GM19035 (cell line): ENCODE data around the gene FBXW2.
"Not testable (repeated sequence)": the region's sequence is repeated elsewhere in the genome, so short reads cannot be mapped to it uniquely, and the experiment has no call there.

ENCODE experiments used
- ATAC-seq: cut with Tn5 transposase; IDR thresholded peaks from one replicate; pipeline ENCODE4 v1.9.1; 2021; ENCODE audit not compliant: unreplicated experiment

FBXW2 gene

GRCh38 chr9:120792898-120793765 is at the start of gene FBXW2:
Gene FBXW2 (minus strand): TSS chr9:120793416. CDS start chr9:120788258, 5,158 bp downstream.
- ATAC-seq = peak; percentile 85

GRCh38 chr9:120841930-120842684 is 48.9 kb upstream of the FBXW2 start:
- no peak for ATAC-seq

- no peak for ATAC-seq
Observed at GRCh38 chr9:120839146-120839545, 45.9 kb upstream of the FBXW2 start.

GRCh38 chr9:120837921-120838320 is 44.7 kb upstream of the FBXW2 start:
- ATAC-seq = no peak

- ATAC-seq = no peak
Observed at GRCh38 chr9:120833325-120833724, 40.1 kb upstream of the FBXW2 start.

- ATAC-seq = no peak
Observed at GRCh38 chr9:120832807-120833206, 39.6 kb upstream of the FBXW2 start.

- no peak for ATAC-seq
Observed at GRCh38 chr9:120830865-120831264, 37.6 kb upstream of the FBXW2 start.

GRCh38 chr9:120830151-120830550 is 36.9 kb upstream of the FBXW2 start:
- no peak for ATAC-seq

GRCh38 chr9:120829650-120830049 is 36.4 kb upstream of the FBXW2 start:
- ATAC-seq = no peak

GRCh38 chr9:120820095-120820494 is 26.9 kb upstream of the FBXW2 start:
- no peak for ATAC-seq

GRCh38 chr9:120818595-120818994 is 25.4 kb upstream of the FBXW2 start:
- no peak for ATAC-seq

GRCh38 chr9:120815075-120815474 is 21.9 kb upstream of the FBXW2 start:
- no peak for ATAC-seq

- ATAC-seq = no peak
Observed at GRCh38 chr9:120808931-120809330, 15.7 kb upstream of the FBXW2 start.

GRCh38 chr9:120807607-120808379 is 14.6 kb upstream of the FBXW2 start:
- ATAC-seq = no peak

GRCh38 chr9:120804784-120805363 is 11.7 kb upstream of the FBXW2 start:
- ATAC-seq = not testable (repeated sequence)

GRCh38 chr9:120801441-120801840 is 8.2 kb upstream of the FBXW2 start:
- ATAC-seq = no peak

GRCh38 chr9:120791161-120791560 is 2.1 kb downstream of the FBXW2 start:
- ATAC-seq = no peak

- no peak for ATAC-seq
Observed at GRCh38 chr9:120787933-120788332, 5.3 kb downstream of the FBXW2 start.

- no peak for ATAC-seq
Observed at GRCh38 chr9:120783602-120784047, 9.6 kb downstream of the FBXW2 start.

- ATAC-seq = no peak
Observed at GRCh38 chr9:120781236-120781635, 12.0 kb downstream of the FBXW2 start.

- ATAC-seq = no peak
Observed at GRCh38 chr9:120780367-120780766, 12.8 kb downstream of the FBXW2 start.
